GM23248 (cell line): Measurements from ENCODE around the gene FAM118B. TPM values are rescaled to one million over a fixed set of nuclear protein-coding genes. Genes with fewer than 3 reads are reported as not detected.

Experiments
- DNase-seq: peaks from one replicate; pipeline ENCODE4 v3.0.0-alpha.2; 2015
- H2AFZ ChIP-seq: fragments of 200-600 bp; sonication (generic); 2 replicates; pipeline ENCODE4 v1.6.1; 2016; ENCODE audit warnings: antibody characterized with exemption
- H3F3A ChIP-seq: fragments of 200-600 bp; sonication (generic); 2 replicates; pipeline ENCODE4 v1.6.1; 2016; ENCODE audit warnings: mild to moderate bottlenecking, antibody characterized with exemption, mixed run types; ENCODE audit not compliant: insufficient read depth
- H3K27ac ChIP-seq: fragments of 200-600 bp; sonication (generic); 2 replicates; pipeline ENCODE4 v1.5.1; 2016; ENCODE audit warnings: mild to moderate bottlenecking
- H3K27me3 ChIP-seq: fragments of 200-600 bp; sonication (generic); replicated peaks from 2 replicates; pipeline ENCODE4 v1.6.1; 2016; ENCODE audit warnings: mild to moderate bottlenecking; ENCODE audit not compliant: insufficient read depth
- H3K36me3 ChIP-seq: fragments of 200-600 bp; sonication (generic); 2 replicates; pipeline ENCODE4 v1.6.1; 2016; ENCODE audit warnings: low read depth, mild to moderate bottlenecking
- H3K4me1 ChIP-seq: fragments of 200-600 bp; sonication (generic); 2 replicates; pipeline ENCODE4 v1.6.1; 2016; ENCODE audit warnings: mild to moderate bottlenecking; ENCODE audit not compliant: insufficient read depth
- H3K4me2 ChIP-seq: fragments of 200-600 bp; sonication (generic); one replicate; pipeline ENCODE4 v1.6.1; 2016; ENCODE audit warnings: mild to moderate bottlenecking; ENCODE audit not compliant: unreplicated experiment
- H3K4me3 ChIP-seq: fragments of 200-600 bp; sonication (generic); 2 replicates; pipeline ENCODE4 v1.5.1; 2016; ENCODE audit warnings: mild to moderate bottlenecking
- H3K79me2 ChIP-seq: fragments of 200-600 bp; sonication (generic); 2 replicates; pipeline ENCODE4 v1.6.1; 2016; ENCODE audit warnings: mild to moderate bottlenecking; ENCODE audit not compliant: insufficient read depth
- H3K9ac ChIP-seq: fragments of 200-600 bp; sonication (generic); 2 replicates; pipeline ENCODE4 v1.6.1; 2016; ENCODE audit warnings: mild to moderate bottlenecking
- H3K9me2 ChIP-seq: fragments of 200-600 bp; sonication (generic); 2 replicates; pipeline ENCODE4 v1.6.1; 2016; ENCODE audit warnings: mixed run types, mild to moderate bottlenecking, moderate library complexity; ENCODE audit not compliant: insufficient read depth
- H3K9me3 ChIP-seq: fragments of 200-600 bp; sonication (generic); one replicate; pipeline ENCODE4 v1.6.1; 2017; ENCODE audit warnings: low read depth
- H4K20me1 ChIP-seq: fragments of 200-600 bp; sonication (generic); 2 replicates; pipeline ENCODE4 v1.6.0; 2016; ENCODE audit not compliant: insufficient read depth
- EZH2 ChIP-seq: fragments of 200-600 bp; sonication (generic); IDR thresholded peaks from 2 replicates; pipeline ENCODE4 v1.6.1; 2018; ENCODE audit warnings: antibody characterized with exemption, mild to moderate bottlenecking; ENCODE audit not compliant: insufficient read depth, poor library complexity, severe bottlenecking
- EZH2phosphoT487 ChIP-seq: fragments of 200-600 bp; sonication (generic); IDR thresholded peaks from 2 replicates; pipeline ENCODE4 v1.6.1; 2018; ENCODE audit warnings: antibody characterized with exemption, moderate library complexity, mild to moderate bottlenecking, low read depth; ENCODE audit not compliant: insufficient read depth
- WGBS, 2 experiments: methylation state at CpG; one replicate each; pipeline ENCODE4 v1.1.6; 2015 to 2017; ENCODE audit warnings: low lambda C conversion rate in 2 of 2, low coverage in 1 of 2; ENCODE audit errors: missing lambda C conversion rate in 2 of 2; 5-methylcytosine and 5-hydroxymethylcytosine counted together
- in situ Hi-C: fragments of 300-500 bp; cut with MboI; formaldehyde crosslinking; loops from 2 replicates; pipeline ENCODE4 v1.15.0; 2020
- polyA plus RNA-seq: library from polyadenylated mRNA; unstranded; fragments of >200 nt; fragmentation: Nextera tagmentation; extraction: Ambion mirVana; gene quantifications from 2 replicates; pipeline ENCODE4 v1.2.1, GENCODE V29; 2016
- total RNA-seq: library from RNA; depleted of rRNA; stranded (reverse); fragments of >200 nt; shearing (Covaris generic); gene quantifications from 2 replicates; pipeline ENCODE4 v1.2.3, GENCODE V29; 2014

Gene FAM118B
- total and polyA plus RNA-seq, 2 experiments from 2014 or later: 23.1 to 30.5 TPM

DNA sequence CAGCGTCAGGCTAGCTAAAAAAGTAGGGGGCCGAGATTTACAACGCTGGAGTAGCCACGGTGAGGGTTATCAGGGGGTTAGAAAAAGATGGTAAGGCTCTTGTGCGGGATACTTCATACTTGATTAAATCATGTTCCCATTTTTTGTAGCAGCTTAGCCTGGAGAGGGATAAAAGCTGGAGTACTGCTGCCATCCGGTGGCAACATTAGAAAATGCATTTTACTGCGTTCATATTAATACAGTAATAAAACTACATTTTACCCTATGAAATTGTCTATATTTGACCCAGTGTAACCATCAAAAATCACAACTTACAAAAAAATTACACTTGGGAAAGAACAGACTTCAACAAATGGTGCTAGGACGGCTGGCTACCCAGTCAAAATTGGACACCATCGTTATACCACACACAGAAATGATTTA, 17.4 kb upstream of the FAM118B start:
- peak; percentile 72 for DNase-seq
- H3K9me2 ChIP-seq: no peaks in the 10 kb centered on the region
- no peaks in the 10 kb centered on the region for H4K20me1 ChIP-seq
- TF ChIP-seq EZH2phosphoT487 (no peak), EZH2 (no peak)
- no peaks in the 10 kb centered on the region for H3K9me3 ChIP-seq
- H3K27ac ChIP-seq: no peak overlapping the region
- no peak overlapping the region for H3K4me3 ChIP-seq
- no peak overlapping the region for H3K9ac ChIP-seq
- no peaks in the 10 kb centered on the region for H3K4me1 ChIP-seq
- 14 to 16% methylated on average over 9 of the region's 9 CpGs for WGBS, 2 experiments
- peaks cover 10% of the 10 kb centered on the region; the same call in 1 of the 2 replicates for H3K36me3 ChIP-seq
- H3K4me2 ChIP-seq: no peak overlapping the region
- no peaks in the 10 kb centered on the region for H3F3A ChIP-seq
- in situ Hi-C loops: no loop called here
- H3K79me2 ChIP-seq: no peaks in the 10 kb centered on the region
- H3K27me3 ChIP-seq: no peaks in the 10 kb centered on the region
- no peak overlapping the region for H2AFZ ChIP-seq

DNA sequence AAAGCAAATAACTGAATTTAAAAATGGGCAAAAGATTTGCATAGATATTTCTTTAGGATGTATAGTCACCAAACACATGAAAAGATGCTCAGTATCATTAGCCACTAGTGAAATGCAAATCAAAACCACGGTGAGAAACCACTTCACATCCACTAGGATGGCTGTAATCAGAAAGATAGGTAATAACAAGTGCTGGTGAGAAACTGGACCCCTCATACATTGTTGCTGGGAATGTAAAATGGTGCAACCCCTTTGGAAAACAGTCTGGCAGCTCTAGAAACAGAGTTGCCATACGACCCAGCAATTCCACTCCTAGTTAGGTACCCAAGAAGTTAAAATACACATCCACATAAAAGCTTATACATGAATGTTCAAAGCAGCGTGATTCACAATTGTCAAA, 16.5 kb upstream of the FAM118B start:
- no peaks in the 10 kb centered on the region for H3K79me2 ChIP-seq
- H3K27ac ChIP-seq: no peak overlapping the region
- no peaks in the 10 kb centered on the region for H3K9me2 ChIP-seq
- no peak for DNase-seq
- H3F3A ChIP-seq: no peaks in the 10 kb centered on the region
- H3K9ac ChIP-seq: no peak overlapping the region
- 85% methylated on average over 3 of the region's 3 CpGs for WGBS, 2 experiments
- H3K4me1 ChIP-seq: no peaks in the 10 kb centered on the region
- TF ChIP-seq EZH2phosphoT487 (no peak), EZH2 (no peak)
- no peak overlapping the region for H3K4me3 ChIP-seq
- H3K36me3 ChIP-seq: peaks cover 10% of the 10 kb centered on the region; the same call in 1 of the 2 replicates
- in situ Hi-C loops: loop anchor here (5.0 kb wide), 1 partner anchor 273 kb away; no protein-coding TSS in a partner anchor
- no peaks in the 10 kb centered on the region for H4K20me1 ChIP-seq
- no peaks in the 10 kb centered on the region for H3K27me3 ChIP-seq
- no peak overlapping the region for H3K4me2 ChIP-seq
- no peaks in the 10 kb centered on the region for H3K9me3 ChIP-seq
- no peak overlapping the region for H2AFZ ChIP-seq

DNA sequence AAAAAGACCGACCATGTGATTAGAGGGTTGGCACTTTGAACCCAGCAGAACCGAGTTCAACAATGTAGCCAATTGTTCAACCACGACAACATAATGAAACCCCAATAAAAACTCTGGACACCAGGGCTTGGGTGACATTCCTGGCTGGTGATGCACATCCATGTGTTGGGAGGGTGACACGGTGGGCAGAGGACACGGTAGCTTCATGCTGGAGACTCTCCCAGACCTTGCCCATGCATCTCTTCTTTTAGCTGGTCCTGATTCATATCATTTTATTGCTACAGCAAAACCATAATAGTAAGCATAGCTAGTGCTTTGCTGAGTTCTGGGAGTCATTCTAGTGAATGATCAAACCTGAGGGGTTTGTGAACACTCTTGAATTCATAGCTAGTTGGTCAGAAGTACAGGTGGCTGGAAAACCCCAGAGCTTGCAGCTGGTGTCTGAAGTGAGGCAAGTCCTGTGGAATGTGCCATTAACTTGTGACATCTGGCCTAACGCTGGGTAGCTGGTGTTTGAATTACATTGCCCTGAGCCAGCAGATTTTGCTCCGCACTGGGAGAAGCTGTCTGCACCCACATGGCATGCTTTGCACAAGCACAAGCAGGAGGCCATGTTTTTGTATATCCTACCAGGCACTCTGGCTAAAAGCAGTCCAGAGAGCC, 14.2 kb upstream of the FAM118B start:
- peak; percentile 8 for DNase-seq
- Histone ChIP-seq H3K36me3 (peaks cover 18% of the 10 kb centered on the region; the same call in 1 of the 2 replicates), H3K27me3 (no peaks in the 10 kb centered on the region), H3F3A (no peaks in the 10 kb centered on the region), H3K9me3 (no peaks in the 10 kb centered on the region), H4K20me1 (no peaks in the 10 kb centered on the region), H3K9me2 (no peaks in the 10 kb centered on the region), H3K9ac (no peak overlapping the region), H3K4me2 (no peak overlapping the region), H3K4me3 (no peak overlapping the region), H3K27ac (no peak overlapping the region), H2AFZ (no peak overlapping the region), H3K4me1 (no peaks in the 10 kb centered on the region), H3K79me2 (no peaks in the 10 kb centered on the region)
- WGBS, 2 experiments: 81 to 86% methylated on average over 7 of the region's 7 CpGs
- TF ChIP-seq EZH2 (no peak), EZH2phosphoT487 (no peak)
- in situ Hi-C loops: loop anchor here (5.0 kb wide), 1 partner anchor 275 kb away; no protein-coding TSS in a partner anchor

DNA sequence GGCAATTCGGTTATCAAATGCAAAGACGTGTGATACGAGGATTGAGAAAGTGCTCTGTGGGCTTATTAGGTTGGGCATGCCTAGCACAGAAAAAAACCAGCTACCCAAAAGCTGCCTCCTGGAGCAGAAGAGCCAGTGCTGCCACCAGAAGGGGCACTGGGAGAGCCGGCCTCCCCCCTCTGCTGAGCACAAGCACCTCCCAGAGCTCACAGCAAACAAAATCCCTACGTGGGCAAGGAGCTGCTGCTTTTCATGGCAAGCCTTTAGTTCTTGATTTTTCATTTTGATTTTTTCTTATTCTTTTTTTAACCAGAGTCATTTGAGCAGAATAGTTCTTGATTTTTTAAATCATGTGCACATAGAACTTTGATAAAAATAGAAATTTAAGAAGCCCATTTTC, 12.9 kb upstream of the FAM118B start:
- Histone ChIP-seq H3K4me1 (no peaks in the 10 kb centered on the region), H3K9me3 (no peaks in the 10 kb centered on the region), H2AFZ (no peak overlapping the region), H4K20me1 (no peaks in the 10 kb centered on the region), H3K9ac (no peak overlapping the region), H3K27me3 (no peaks in the 10 kb centered on the region), H3F3A (no peaks in the 10 kb centered on the region), H3K4me2 (no peak overlapping the region), H3K9me2 (no peaks in the 10 kb centered on the region), H3K4me3 (no peak overlapping the region), H3K27ac (no peak overlapping the region), H3K79me2 (no peaks in the 10 kb centered on the region), H3K36me3 (peaks cover 19% of the 10 kb centered on the region; the same call in 1 of the 2 replicates)
- DNase-seq: no peak
- WGBS, 2 experiments: 90 to 91% methylated on average over 5 of the region's 5 CpGs
- TF ChIP-seq EZH2: no peak
- TF ChIP-seq EZH2phosphoT487: no peak
- in situ Hi-C loops: loop anchor here (5.0 kb wide), 1 partner anchor 276 kb away; no protein-coding TSS in a partner anchor
